Stimulated activated CD4-positive, alpha-beta T cell treated with anti-CD3 and anti-CD28 coated beads, Interleukin-1b, Interleukin-23, amount 100 ng/mL, for 4 hours (primary cell): ENCODE measurements around the gene OR2A25.
"Not testable (repeated sequence)": the region's sequence is repeated elsewhere in the genome, so short reads cannot be mapped to it uniquely, and the experiment has no call there.

Experiments
- DNase-seq, 2 donors: peaks; one replicate each; pipeline ENCODE4 v3.0.0-alpha.2; 2020; ENCODE audit warnings: low read depth in 2 of 2

The OR2A25 gene

DNA sequence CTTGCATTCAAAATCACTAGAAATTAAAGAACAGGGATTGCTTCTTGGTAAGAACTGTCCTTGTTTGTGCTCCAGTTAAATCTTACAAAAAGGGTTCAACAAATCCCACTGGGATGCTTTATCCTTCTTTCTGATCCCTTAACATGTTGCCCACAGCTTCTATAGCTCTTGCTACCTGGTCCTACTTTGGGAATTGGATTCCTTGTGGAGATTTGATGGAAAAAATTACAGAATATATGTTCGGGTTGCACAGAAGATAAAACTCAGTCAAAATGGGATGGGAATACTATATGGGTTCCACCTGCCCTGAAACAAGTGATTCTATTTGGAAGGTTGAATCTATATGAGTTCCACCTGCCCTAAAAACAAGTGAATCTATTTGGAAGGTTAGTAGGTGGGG is at the start of gene OR2A25:
Gene OR2A25, plus strand, starts transcription at position 301 of the 400 bp plus-strand sequence. CDS start 4,409 bp downstream, outside the sequence.
- no peak for DNase-seq

- DNase-seq = no peak
Observed at GRCh38 chr7:144020340-144020739, 49.3 kb upstream of the OR2A25 start.

DNA sequence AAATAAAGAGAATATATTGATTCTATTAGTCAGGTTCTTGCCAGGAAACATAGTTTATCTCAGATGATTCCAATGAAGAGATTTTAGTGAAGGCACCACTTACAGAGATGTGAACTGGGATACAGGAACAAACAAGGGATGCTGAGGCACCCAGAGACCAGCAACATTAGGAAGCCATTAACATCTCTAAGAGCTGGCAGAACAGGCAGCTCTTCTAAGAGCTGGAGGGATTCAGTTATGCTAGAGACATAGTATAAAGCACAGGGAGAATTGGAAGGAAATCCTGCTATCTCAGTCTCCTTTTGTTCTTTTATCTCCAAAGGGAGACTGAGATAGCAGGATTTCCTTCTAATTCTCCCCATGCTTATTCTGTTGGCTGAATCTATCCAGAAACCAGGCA is 47.4 kb upstream of the OR2A25 start:
- no peak for DNase-seq

DNA sequence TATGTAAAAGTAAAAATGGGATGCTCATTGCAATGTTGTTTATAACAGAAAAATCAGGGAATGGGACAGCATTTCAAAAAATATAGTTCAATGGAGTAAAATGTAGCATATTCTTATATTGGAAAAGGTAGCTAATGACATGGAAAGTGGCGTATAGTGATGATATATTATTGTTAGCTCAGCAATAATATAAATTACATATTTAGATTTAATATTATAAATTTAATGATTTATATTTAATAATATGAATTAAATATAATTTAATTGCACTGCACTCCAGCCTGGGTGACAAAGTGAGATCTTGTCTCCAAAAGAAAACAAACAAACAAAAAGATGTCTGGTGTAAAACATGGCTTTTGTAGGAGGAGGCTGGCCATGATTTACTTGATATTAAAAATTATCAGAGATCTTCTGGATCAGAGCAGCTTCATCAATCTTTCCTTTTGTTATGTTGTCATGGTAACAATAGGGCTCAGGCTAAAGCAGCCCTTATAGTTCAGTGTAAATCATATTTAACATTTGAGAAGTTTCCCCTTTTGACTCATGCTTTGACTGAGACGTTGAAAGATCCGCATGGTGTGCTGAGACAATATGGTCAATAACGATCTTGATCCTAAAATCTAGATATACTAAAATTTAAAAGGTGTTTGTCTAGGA is 46.3 kb upstream of the OR2A25 start:
- DNase-seq = no peak

- DNase-seq = no peak
Observed at GRCh38 chr7:144024213-144024612, 45.4 kb upstream of the OR2A25 start.

- no peak for DNase-seq
Observed at GRCh38 chr7:144026203-144026883, 43.3 kb upstream of the OR2A25 start.

DNA sequence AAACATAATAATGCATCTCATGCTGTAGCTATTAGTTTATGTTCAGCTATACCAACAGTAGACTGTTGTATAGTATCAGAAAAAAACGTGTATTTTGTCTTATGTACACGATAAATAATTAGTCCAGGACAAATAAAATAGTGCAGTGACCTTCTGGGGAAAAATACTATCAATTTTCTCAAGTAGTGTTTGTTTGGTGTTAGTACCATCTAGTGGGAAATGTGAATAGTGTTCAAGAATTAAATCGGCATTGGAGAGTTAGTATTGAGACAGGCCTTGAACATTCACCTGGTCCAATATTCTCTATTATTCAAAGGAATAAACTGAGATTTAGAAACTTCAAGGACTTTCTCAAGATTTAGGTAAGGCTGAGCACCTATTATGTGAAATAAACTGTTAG is 42.5 kb upstream of the OR2A25 start:
- no peak for DNase-seq

GRCh38 chr7:144027974-144028373 is 41.6 kb upstream of the OR2A25 start:
- no peak for DNase-seq

DNA sequence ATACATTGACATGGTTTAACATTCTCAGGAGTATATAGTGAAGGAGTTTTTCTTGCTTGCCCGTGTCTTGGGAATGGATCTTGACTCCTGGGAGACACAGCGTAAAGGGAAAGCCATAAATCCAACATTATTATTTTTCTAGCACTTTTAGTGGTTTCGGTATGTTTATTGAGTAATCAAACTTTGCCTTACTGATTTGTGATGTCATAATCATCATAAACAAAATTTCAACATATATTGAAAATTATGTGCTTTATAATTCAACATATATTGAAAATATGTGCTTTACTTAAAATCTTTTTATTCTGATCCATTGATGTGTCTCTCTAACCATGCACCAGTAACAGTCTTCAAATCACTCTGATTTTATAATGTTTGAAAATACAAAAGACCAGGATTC is 41.1 kb upstream of the OR2A25 start:
- DNase-seq = no peak

DNA sequence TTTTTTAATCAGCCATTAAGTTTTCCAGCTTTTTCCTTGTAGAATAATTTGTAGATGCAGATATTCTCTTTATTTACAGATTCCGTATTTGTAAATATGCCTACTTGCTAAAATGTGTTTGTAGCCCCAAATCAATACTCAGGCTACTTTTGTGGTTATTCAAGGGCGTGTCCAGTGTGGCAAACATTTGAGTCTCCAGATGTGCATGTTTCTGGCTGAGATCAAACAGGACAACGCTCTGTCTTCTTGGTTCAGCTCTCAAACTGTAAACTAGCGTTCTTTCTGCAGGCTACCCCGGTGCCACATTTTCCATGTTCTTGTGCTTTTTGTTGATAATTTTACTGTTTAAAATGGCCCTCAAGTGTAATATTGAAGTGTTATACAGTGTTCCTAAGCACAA is 37.1 kb upstream of the OR2A25 start:
- no peak for DNase-seq

- DNase-seq = no peak
Observed at GRCh38 chr7:144032985-144033709, 36.5 kb upstream of the OR2A25 start.

DNA sequence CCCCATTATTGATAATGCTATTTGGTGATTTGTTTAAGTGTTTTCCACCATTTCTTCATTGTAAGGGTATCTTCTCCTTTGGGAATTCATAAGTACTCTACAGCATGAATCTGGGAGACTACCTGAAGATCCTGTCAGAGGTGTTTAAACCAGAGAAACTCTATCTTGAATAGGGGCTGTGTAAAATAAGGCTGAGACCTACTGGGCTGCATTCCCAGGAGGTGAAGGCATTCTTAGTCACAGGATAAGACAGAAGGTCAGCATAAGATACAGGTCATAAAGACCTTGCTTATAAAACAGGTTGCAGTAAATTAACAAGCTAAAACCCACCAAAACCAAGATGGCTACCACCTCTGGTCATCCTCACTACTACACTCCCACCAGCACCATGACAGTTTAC is 34.2 kb upstream of the OR2A25 start:
- no peak for DNase-seq

GRCh38 chr7:144036302-144036885 is 33.2 kb upstream of the OR2A25 start:
- DNase-seq = no peak

DNA sequence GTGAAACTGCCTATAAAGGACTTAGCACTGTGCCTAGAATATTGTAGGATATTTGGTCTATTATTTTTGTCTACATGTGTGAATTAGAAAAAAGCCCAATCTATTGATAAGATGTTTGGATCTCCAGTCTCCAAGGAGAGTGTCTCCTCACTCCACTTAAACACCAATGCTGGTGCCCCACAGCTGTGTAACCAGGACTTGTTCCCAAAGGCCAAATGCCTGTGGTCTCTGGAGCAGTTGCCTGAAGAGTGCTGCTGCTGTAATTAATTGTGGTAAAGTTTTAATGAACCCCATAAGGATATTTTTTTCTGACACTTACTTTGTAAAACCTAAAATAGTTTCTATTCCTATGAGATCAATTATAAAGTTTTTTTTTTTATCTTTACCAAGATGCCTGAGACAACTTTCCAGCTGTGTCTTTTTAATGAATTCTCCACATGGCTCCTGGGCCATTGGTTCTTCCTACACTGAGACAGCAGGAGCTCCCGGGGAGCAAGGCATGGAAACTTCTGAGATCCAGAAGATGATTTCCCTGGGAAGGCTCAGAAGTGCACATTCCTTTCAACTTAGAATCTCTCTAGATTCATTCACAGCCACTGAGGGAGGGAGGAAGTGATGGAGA is 32.1 kb upstream of the OR2A25 start:
- DNase-seq = no peak

DNA sequence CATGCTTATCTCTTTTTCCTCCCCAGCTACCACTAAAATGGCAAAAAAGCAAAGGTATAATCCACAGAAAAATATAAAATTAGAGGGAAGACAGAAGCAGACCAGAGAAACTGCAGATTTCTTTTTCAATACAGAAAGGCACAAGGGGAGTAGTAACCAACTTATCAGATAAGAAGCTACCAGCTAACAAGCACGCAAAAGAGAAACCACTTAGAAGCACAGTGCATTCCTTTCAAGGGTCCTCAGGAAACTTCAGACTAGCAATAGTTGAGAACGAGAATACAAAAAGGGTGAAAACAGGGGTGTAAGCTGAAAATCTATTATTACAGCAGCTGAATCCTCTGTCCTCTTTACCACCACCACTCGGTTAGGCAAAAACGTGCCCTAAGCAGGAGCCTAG is 30.7 kb upstream of the OR2A25 start:
- no peak for DNase-seq

GRCh38 chr7:144048648-144049047 is 21.0 kb upstream of the OR2A25 start, which contains the start of gene OR2A5:
Gene OR2A5 (plus strand): TSS chr7:144048948. CDS start chr7:144050402, 1,454 bp downstream.
- DNase-seq = no peak

DNA sequence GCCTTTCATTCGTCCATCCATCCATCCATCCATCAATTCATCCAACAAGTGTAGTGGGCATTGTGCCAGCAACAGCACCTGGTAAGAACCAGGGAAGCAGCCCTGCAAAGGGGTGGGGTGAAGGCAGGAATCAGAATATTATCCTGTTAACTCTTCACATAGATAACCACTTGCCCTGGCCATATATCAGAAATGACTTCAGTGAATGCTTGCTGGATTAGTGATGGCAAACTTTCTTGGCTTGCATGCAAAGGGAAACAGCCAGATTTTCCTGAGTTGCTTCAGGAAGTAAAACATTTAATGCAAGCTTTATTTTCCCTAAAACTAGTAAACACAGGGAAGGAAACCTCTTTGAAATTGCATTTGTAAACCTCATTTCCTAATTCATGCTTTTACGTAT is 20.1 kb upstream of the OR2A25 start:
- no peak for DNase-seq

DNA sequence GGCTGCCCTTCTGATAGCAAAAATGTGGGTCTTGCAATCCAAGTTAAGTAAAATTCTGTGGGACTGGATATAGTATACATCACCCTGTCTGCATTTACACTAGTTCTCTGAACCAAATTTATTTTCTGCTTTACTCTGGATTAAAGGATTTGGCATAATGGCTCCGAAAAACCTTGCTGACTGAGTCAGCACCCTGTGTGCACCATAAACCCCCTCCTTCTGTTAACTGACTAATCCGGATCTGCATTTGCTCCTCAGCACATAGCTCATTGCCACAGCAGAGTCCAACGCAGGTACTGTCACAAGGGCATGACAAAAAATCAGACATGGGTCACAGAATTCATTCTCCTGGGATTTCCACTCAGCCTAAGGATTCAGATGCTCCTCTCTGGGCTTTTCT is 19.5 kb upstream of the OR2A25 start:
- no peak for DNase-seq

- not testable (repeated sequence) for DNase-seq
Observed at GRCh38 chr7:144050884-144051283, 18.7 kb upstream of the OR2A25 start.

DNA sequence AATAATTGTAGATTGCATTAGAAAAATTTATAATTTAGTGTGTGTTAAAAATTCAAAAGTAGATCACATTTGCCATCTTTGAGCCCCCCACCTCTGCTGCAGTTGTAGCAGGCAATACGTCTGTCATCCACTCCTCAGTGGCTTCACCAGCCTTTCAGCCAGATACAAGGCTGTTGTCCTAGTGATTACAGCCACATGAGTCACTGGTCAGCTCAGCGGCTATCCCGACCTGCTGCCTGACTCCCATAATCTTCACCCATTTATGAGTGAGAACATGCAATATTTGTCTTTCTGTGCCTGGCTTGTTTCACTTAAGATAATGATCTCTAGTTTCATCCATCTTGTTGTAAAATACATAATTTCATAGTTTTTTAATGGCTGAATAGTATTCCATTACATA is 11.7 kb upstream of the OR2A25 start:
- DNase-seq = no peak

DNA sequence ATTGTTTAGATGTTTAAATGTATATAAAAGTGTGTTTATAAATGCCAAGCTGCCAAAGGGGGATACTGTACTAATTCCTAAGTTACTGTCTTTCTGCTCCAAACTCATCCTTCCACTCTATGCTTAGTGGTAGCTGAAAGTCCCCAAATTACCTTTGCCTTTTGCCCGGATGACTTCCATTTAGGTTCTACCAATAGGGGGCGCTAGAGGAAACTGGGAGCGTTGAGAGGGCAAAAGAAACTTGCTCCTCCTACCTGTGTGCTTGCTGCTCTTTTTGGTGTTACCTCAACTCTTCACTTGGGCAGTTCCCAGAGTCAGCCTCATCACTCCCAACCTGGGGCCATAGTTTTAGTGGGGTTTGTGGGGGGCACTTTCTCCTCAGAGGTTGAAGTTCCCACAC is 5.9 kb upstream of the OR2A25 start:
- no peak for DNase-seq

DNA sequence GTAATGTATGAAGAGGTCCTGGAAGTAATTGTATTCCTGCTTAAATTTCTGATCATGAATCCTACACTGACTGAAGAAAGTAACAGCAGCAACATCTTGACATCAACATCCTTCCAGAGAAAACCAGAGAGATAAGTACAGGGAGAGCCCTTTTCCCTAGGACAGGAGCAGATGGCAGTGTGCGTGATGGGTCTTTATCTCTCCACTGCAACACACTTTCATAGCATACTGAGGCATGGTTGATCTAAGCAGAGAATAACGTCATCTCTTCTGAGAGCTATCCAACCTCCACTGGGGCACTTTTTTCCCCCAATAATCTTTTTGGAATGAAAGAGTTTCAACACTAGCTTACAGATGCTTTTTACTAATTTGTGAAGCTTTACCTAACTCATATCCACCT is 342 bp downstream of the OR2A25 start:
- no peak for DNase-seq
